Measurements from ENCODE around the gene FNDC5.
"Not testable (repeated sequence)": the region's sequence is repeated elsewhere in the genome, so short reads cannot be mapped to it uniquely, and the experiment has no call there.

Gene FNDC5

DNA sequence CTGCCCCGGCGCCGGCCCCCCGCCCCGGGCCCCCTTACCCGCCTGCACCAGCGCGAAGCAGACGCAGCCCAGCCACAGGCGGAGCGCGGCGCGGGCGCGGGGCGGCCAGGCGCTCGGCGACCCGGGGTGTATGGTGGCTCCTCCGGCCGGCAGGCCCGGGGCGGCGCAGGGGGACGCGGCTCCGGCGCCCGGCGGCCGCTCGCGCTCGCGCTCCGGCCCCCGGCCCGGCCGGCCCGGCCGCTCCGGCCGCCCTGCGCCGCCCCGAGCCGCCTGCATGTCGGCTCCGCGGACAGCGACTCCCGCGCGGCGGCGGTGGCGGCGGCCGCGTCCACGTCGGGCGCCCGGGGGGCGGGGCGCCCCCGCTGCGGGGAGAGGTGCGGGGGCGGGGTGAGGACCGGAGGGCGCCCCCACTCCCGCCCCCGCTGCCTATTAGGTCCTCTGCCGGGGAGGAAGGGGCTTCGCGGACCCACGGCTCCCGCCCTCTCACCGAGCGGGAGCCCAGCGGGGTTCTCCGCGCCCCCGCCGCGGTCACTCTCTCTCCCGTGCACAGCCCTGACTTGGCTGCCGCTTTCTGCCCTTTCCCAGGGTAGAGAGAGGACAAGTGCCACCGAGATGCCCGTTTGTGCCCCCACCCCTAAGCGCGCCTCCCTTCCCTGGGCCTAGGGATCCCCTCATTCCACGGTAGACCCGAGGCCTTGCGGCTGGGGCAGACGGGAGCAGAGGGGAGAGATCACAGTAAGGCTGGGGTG lies at the start of gene FNDC5:
FNDC5 (minus strand) TSS at position 298 of the 749 bp plus-strand sequence.
- DNase-seq = no peak

DNA sequence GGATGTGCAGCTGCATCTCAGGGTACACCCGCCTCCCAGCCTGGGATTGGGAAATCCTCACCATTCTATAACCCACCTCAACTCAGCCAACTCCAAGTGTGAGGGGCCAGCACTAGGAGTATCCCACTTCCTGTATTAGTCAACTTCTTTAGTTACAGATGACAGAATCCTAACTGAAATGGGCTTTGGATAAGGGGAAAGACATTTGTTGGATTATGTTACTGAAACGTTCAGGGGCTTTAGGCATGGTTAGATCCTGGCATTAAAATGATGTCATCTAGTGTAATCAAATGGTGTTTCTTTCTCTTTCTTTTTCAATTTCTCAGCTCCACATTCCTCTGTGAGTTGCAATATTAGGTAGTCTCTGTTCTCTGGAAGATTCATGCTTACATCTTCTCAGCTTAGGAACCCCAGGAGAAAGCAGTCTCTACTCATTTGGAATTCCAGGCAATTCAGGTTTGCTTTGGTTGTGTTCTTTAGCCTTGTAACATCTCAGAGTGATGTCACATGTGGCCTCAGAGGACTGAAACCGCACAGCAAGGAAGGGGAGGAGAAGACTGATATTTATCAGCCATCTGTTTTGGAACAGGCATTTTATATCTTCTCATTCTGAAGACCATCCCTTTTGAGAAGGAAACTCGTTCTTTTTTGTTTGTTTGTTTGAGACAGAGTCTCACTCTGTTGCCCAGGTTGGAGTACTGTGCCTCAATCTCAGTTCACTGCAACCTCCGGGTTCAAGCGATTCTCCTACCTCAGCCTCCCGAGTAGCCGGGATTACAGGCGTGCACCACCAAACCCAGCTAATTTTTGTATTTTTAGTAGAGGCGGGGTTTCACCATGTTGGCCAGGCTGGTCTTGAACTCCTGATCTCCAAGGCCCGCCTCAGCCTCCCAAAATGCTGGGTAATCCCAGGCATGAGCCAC lies 49.4 kb upstream of the FNDC5 start:
- no peak for DNase-seq

DNA sequence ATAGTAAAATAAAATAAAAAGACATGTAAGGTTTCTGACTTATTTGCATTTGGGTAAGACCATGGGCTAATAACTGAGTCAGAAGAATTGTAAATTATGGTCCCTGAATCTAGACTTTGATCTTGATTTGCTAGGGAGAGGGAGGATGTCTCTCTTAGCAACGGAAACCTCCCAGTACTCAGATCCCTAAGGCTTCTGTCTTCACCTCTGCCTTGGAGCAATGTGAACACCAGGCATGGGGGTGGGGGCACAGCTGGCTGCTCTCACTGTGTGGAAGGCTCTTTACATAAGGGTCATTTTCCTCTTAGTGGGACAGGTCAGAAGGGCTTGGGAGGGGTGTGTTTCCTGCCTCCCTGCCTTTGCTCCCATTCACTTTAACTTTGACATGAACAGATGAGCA lies 47.5 kb upstream of the FNDC5 start:
- DNase-seq = no peak

DNA sequence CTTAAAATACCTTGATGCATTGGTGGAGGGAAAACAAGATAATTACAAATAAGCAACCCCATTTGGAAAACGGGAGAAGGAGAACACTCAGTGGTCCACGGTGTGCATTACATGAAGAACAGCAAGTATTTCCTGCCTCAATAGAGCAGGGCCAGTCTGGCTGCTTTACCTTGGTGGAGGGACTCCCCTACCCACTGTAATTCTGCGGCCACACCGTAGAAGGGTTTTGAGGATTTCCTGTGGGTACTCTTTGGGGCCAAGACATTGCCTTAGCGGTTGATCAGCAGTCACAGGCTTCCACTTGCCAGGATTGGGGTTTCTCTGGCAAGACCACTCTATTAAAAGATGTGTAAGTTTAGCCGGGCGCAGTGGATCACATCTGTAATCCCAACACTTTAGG lies 46.8 kb upstream of the FNDC5 start:
- DNase-seq = no peak

DNA sequence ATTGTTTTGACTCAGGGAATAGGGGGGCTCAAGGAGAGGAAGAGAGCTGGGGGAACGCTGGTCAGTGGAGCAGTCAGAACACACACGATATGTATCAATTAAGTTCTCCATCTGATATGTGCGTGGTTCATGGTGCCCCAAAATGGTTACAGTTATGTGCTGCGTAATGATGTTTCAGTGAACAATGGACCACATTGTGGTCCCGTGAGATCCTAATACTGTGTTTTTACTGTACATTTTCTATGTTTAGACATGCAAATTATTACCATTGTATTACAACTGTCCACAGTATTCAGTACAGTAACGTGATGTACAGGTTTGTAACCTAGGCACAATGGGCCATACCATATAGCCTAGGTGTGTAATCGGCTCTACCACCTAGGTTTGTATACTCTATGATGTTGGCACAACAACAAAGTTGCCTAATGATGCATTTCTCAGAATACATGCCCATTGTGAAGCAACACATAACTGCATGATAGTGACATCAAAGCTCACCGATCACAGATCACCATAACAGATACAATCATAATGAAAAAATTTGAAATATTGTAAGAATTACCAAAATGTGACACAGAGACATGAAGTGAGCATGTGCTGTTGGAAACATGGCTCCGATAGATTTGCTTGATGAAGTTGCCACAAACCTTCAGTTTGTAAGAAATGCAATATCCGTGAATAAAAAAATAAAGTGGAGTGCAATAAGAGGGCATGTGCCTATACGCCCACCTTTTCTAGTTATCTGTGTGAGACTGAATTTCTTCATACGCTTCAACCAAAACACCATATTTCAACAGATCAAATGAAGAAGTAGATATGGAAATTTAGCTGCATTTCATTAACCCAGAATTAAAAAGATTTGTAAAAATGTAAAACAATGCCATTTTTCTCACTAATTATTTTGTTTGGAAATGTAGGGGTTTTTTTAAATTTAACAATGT lies 45.3 kb upstream of the FNDC5 start:
- DNase-seq = no peak

DNA sequence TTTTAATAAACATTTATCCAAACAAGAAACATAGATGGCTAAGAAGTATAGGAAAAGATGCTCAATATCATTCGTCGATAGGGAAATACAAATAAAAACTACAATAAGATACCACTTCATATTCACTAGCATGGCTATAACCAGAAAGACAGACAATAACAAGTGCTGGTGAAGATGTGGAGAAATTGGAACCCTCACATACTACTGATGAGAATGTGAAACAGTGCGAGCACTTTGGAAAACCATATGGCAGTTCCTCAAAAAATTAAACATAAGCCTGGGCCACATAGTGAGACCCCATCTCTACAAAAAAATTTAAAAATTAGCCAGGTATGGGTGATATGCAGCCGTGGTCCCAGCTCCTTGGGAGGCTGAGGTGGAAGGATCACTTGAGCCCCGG lies 39.6 kb upstream of the FNDC5 start:
- DNase-seq = no peak

DNA sequence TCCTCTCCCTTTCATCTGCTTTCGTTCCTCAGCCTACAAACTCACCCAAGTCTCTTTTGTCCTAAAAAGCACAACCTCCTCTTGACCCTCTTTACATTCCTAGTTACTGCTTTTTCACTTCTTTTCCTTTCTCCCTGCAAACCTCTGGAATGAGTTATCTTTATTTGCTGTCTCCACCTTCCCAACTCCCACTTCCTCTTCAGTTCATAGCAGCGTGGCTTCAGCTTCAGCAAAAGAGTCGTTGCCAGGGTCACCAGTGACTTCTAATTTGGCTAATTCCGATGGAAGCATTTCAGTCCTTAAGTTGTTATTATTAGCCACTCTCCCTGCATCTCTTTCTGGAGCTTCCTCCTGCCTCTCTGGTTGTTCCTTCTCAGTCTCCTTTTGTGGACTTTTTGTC lies 36.7 kb upstream of the FNDC5 start:
- no peak for DNase-seq

DNA sequence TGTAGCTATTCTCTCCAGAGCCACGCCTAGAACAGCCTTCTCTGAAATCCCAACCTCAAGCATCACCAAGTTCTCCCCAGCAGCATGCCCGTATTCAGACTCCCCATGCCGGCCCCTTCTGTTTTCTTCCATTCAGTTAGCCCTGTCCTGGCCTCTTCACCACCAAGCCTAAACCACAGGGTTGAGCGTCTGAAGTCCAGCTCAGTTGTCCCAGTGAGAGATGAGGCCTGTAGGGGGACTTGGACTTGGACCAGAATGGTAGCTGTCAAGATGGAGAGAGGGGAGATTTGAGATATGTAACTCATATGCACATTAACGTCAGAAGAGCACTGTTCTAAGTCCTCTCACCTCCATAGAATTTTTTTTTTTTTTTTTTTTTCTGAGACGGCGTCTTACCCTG lies 35.9 kb upstream of the FNDC5 start:
- no peak for DNase-seq

DNA sequence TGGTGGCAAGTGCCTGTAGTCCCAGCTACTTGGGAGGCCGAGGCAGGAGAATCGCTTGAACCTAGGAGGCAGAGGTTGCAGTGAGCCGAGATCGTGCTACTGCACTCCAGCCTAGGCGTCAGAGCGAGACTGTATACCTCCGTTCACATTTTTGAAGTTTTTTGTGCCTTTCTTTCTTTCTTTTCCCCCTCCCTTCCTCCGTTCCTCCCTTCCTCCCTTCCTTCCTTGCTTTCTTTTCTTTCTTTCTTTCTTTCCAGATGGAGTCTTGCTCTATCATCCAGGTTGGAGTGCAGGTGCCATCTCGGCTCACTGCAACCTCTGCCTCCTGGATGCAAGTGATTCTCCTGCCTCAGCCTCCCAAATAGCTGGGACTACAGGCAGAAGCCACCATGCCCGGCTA lies 34.9 kb upstream of the FNDC5 start:
- DNase-seq = not testable (repeated sequence)

DNA sequence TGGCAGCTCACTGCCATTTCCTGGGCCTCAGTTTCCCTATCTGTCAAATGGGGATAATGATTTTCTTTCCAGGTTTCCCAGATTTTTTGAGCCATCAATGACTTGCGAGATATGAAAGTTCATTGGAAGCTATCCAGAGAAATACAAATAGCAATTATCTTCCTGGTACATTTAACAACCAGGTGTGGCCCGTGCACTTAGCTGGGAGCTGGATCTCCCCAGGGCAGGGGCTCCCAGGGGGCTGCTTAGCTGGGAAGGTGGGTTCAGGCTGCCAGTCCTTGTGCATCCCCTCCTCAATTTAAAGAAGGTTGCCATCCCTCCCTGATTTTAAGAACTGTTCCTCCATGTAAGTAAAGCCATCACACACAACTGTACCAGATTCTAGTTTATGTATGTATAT lies 34.1 kb upstream of the FNDC5 start:
- no peak for DNase-seq

DNA sequence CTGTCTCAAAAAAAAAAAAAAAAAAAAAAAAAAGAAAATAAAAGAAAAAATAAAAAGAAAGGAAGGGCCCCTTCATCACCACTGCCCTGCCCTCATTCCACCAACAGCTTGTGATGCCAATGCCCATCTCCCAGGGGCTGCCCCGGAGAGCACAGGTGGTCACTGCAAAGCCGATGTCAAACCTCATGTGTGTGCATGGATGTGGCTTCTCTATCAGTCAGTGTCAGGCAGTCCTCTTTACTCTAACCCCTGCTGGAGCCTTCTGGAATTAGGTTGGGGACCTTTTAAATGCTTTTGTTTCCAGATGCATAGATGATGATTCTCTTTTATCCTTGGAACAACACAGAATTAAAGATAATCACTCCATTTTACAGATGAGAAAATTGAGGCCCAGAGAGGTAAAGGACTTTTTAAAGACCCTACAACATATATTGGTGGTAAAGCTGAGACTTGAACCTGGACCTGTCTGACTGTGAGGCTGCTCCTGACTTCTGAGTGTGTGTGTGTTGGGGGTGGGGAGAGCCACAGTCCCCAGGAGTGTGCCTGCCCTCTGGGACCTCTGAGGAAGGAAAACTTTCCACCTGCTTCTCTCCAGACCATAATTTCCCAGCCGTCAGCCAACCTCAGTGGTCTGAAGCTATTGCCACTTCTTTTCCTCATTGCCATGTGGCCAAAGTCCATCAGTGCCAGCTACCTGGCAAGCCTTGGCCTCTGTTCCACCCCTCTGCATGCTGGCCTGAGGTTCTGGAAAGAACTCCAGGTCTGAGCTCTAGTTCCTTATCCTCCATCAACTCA lies 33.5 kb upstream of the FNDC5 start:
- DNase-seq = no peak

DNA sequence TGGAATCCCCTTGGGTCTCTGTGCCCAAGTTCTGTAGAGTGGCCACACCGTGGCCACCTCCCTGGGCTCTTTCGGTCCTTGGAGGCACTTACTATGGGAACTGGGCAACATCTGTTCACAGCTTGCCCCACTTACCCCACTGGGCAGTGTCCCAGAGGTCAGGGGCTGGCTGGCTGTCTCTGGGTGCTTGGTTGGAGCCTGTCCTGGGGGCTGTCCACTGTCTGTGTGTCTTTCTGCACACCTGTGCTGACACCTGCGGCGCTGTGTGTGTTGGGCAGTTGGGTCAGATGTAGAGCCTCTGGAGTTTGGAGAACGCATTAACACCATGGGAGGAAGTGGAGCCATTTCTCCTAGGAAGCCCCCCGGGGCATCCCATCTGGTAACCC lies 31.8 kb upstream of the FNDC5 start:
- DNase-seq = no peak

DNA sequence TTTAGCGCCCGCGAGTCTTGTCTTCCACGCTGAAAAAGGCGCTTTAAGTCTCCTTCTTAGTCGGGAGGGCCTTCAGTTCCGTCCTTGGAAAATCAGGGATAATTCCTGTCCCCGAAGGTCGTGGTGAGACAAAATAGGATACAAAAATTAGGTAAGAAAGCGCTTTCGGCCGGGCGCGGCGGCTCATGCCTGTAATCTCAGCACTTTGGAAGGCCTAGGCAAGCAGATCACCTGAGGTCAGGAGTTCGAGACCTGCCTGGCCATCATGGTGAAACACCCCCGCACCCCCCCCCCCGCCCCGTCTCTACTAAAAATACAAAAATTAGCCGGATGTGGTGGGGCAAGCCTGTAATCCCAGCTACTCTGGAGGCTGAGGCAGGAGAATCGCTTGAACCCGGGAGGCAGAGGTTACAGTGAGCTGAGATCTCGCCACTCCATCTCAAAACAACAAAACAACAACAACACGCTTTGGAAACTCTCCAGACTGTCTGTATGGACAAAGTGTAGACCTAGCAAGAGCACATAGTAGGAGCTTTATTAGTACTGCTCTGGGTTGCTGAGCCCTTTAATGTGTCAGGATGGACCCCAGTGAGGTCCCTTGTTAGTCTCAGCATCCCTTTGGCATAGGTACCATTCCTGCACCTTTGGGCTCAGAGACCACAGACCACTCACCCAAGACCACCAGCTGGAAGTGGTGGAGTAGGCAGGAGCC lies 31.3 kb upstream of the FNDC5 start:
- no peak for DNase-seq

DNA sequence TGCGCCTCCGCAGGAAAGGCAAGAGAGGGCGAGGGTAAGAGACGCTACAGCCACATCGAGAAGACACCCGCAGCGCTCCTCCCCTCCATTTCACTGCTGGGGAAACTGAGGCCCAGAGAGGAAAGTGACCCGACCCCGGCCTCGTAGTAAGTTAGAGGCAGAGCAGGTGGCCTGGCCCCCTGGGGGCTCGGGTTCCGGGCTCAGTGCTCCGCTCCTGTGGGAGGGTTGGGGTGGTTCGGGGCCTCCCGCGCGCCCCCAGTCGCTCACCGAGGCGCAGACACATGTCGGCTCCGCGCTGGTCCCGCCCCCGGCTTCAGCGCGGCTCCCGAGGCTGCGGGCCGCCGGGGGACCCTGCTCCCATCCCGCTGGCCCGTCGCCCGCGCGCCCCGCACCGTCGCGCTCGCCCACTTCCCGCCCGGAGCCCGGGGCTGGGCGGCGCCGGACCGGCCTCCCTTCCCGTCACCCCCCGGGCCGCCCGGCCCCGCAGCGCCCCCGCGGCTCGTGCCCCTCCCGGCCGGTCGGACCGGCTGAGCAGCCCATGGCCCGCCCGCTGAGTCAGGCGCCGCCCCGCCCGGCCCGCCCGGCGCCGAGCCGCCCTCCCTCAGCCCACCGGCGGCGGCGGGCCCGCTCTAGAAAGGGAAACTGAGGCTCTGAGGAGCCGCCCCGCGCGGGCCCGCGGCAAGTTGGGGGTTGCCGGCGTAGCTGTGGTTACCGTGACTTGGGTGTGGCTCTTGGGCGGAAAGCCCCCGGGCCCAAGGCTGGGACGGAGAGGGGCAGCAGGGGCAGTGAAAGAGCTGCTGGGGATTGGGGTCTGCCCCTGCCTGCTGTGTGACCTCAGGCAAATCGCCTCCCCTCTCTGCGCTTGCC lies 30.5 kb upstream of the FNDC5 start, which contains the start of gene TMEM54:
TMEM54 (minus strand) TSS at position 434 of the 867 bp plus-strand sequence; CDS start at position 283, 151 bp downstream.
- no peak for DNase-seq

DNA sequence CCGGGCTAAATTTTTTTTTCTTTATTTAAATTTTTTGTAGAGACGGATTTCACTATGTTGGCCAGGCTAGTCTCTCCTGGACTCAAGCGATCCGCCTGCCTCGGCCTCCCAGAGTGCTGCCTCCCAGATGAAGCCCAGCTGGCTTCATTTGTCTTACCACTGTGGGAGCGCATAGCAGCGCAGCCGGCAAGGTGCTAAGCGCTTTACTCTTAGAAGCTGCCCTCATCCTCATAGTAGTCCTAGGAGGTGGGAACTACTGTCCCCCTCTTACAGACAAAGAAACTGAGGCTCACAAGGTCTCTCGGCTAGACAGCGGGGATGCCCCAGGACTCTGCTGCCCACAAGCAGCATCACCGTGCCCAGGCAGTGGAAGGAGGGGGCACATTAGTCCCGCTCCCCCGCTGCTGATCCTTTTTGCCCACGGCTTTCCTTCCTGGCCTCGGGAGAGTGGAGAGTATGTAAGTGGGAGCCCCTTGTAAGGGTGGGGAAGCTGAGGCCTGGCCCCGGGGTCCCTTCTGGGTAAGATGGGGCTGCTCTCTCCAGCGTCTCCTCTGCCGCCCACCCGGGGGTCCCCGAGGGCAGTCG lies 29.8 kb upstream of the FNDC5 start:
- DNase-seq = no peak

DNA sequence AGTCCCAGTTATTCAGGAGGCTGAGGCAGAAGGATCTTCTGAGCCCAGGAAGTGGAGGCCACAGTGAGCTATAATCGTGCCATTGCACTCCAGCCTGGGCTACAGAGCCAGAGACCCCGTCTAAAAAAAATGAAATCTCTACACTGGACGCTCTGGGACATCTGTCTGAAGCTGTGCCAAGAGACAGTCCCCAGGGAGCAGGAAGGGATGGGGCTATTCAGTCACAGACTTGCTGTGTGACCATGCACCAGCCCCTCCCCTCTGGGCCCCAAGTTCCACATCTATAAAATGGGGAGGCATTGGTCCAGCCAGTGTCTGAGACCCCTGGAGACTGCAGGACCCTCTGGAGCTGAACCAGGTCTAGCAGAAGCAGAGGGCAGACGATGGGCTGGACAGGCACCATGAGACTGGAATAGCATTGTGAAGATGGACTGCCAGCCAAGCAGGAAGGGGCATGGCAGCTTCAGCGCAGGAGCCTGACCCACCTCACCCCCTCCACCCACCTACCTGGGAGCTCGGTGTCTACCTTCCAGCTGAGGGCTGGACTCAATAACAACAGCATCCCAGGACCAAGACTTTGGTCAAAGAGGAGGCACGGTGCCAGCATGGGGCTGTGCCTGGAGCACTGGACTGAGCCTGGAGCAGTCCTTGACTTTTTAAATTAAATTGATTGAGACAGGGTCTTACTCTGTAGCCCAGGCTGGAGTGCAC lies 29.0 kb upstream of the FNDC5 start:
- DNase-seq = no peak

DNA sequence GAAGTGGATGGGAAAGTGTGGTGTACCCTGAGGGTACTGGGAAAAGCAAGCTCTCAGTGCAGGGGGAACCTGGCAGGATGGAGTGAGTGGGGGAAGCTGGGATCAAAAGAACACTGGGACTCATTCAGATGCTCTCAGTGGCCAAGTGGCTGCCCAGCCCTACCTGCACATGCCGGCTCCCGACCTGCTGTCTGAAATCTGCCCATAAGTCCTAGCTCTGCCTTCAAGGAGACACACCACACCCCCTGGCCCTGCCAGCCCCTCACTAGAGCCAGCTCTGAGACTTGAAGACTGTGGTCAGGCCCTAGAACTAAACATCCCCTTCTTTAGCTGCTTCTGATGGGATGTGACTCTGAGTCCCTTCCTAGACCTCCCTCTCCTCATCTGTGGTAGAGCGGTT lies 28.2 kb upstream of the FNDC5 start:
- no peak for DNase-seq

DNA sequence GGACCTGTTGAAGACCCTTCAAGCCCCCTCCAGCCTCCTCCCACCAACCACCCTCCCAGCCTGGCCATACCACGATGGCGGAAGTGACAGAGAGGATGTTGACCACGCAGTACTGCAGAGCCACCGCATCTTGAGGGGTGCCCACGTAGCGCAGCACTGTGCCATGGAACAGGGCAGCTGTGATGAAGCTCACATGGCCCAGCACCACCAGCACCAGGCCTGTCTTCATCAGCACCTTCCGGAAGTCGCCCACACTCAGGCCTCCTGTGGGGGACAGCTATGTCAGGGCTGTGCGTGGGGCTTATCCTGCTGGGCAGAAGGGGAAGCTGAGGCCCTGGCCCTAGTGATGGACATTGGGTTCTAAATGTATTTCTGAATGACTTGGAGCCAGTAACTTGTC lies 27.3 kb upstream of the FNDC5 start:
- DNase-seq = no peak

All from NCI-H1105 (cell line).